NCI-H1436 (cell line): ENCODE results near the gene CELA2A.
"Not testable (repeated sequence)": the region's sequence is repeated elsewhere in the genome, so short reads cannot be mapped to it uniquely, and the experiment has no call there.

ENCODE experiments used
- DNase-seq: peaks from one replicate; lab custom pipeline; 2025; lab: John Stamatoyannopoulos, UW

CELA2A gene

GRCh38 chr1:15469821-15470448 is 13.4 kb downstream of the CELA2A start:
- DNase-seq: not testable (repeated sequence)

GRCh38 chr1:15471067-15471466 is 14.5 kb downstream of the CELA2A start:
- not testable (repeated sequence) for DNase-seq

- DNase-seq: not testable (repeated sequence)
Measured at GRCh38 chr1:15471723-15472122, 15.2 kb downstream of the CELA2A start.

GRCh38 chr1:15472587-15472986 is 16.1 kb downstream of the CELA2A start:
- DNase-seq: no peak

- DNase-seq: no peak
Measured at GRCh38 chr1:15475752-15476314, 19.3 kb downstream of the CELA2A start, which contains the start of gene CELA2B. TSS of gene CELA2B (plus strand) at chr1:15476104. CDS start at chr1:15476126, 22 bp downstream.

GRCh38 chr1:15476927-15477326 is 20.4 kb downstream of the CELA2A start:
- DNase-seq: no peak

- DNase-seq: no peak
Measured at GRCh38 chr1:15477646-15478212, 21.2 kb downstream of the CELA2A start.

GRCh38 chr1:15479654-15480347 is 23.3 kb downstream of the CELA2A start:
- no peak for DNase-seq

- DNase-seq: not testable (repeated sequence)
Measured at GRCh38 chr1:15482455-15482854, 25.9 kb downstream of the CELA2A start.

- DNase-seq: not testable (repeated sequence)
Measured at GRCh38 chr1:15482983-15483543, 26.5 kb downstream of the CELA2A start.

GRCh38 chr1:15483971-15484370 is 27.4 kb downstream of the CELA2A start:
- DNase-seq: no peak

- not testable (repeated sequence) for DNase-seq
Measured at GRCh38 chr1:15484443-15484842, 27.9 kb downstream of the CELA2A start.

GRCh38 chr1:15485636-15486035 is 29.1 kb downstream of the CELA2A start:
- no peak for DNase-seq

GRCh38 chr1:15486844-15487610 is 30.5 kb downstream of the CELA2A start:
- DNase-seq: not testable (repeated sequence)

GRCh38 chr1:15488371-15488770 is 31.8 kb downstream of the CELA2A start:
- DNase-seq: no peak

- DNase-seq: no peak
Measured at GRCh38 chr1:15489052-15489736, 32.7 kb downstream of the CELA2A start.

GRCh38 chr1:15491010-15491409 is 34.5 kb downstream of the CELA2A start:
- not testable (repeated sequence) for DNase-seq

GRCh38 chr1:15492596-15492995 is 36.1 kb downstream of the CELA2A start:
- DNase-seq: no peak

- DNase-seq: no peak
Measured at GRCh38 chr1:15493869-15494390, 37.4 kb downstream of the CELA2A start.

- DNase-seq: no peak
Measured at GRCh38 chr1:15500184-15501178, 43.9 kb downstream of the CELA2A start.
